ENCODE measurements around the gene NBPF11. TPM values are rescaled to one million over a fixed set of nuclear protein-coding genes. Genes with fewer than 3 reads are reported as not detected.
"Not testable (repeated sequence)": the region's sequence is repeated elsewhere in the genome, so short reads cannot be mapped to it uniquely, and the experiment has no call there.

The NBPF11 gene
- total RNA-seq, 4 donors from 2014 or later: 11.4 to 17.6 (median 14.1) TPM

- TF ChIP-seq CTCF (IDR thresholded peaks at IDR 0.05): no peak
- intact Hi-C loops (cut with DNase I): no loop called here
- no peak for DNase-seq
- Histone ChIP-seq H3K27me3 (no peaks in the 10 kb centered on the region), H3K4me1 (peaks cover 0 to 7% of the 10 kb centered on the region in 2 donors), H3K27ac (no peak overlapping the region), H3K4me3 (replicated peaks in 1 of 3) (no peak overlapping the region), H3K9me3 (no peaks in the 10 kb centered on the region), H3K36me3 (no peaks in the 10 kb centered on the region)
- WGBS, 2 donors: 19 to 24% methylated on average over 11 of the region's 11 CpGs
Observed at GRCh38 chr1:148158341-148159003, 6.4 kb upstream of the NBPF11 start.

DNA sequence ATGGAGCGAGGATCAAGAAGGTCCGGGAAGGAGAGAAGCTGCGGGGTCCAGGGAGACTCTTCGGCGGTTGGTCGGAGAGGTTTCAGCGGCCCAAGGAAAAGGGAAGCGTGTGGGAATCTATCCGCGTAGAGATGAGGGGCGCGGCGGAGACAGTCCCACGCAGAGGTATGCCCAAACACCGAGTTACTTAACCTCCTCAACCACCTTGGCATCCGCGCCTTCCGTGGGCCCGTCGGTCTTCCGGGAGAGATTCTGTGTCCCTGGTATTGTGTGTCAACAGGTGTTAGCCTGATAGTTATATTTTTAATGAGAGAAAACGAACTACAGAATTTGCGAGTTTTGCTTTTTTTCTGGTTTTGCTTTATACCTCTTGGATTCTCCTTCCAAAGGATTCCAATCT lies 5.7 kb upstream of the NBPF11 start:
- intact Hi-C loops (cut with DNase I); H3K27ac ChIP-seq; H3K4me1 ChIP-seq; DNase-seq; H3K36me3 ChIP-seq; H3K4me3 ChIP-seq (replicated peaks in 1 of 3); H3K9me3 ChIP-seq; H3K27me3 ChIP-seq: not testable (repeated sequence)
- WGBS, 2 donors: 19 to 38% methylated on average over 9 to 10 of the region's 23 CpGs

- H3K27ac ChIP-seq; H3K36me3 ChIP-seq; intact Hi-C loops (cut with DNase I); H3K9me3 ChIP-seq; H3K4me3 ChIP-seq (replicated peaks in 1 of 3); DNase-seq; H3K27me3 ChIP-seq: not testable (repeated sequence)
- H3K4me1 ChIP-seq: peaks cover 0 to 10% of the 10 kb centered on the region in 2 donors
- 36 to 45% methylated on average over 6 to 7 of the region's 7 CpGs for WGBS, 2 donors
Observed at GRCh38 chr1:148155494-148156275, 3.6 kb upstream of the NBPF11 start.

DNA sequence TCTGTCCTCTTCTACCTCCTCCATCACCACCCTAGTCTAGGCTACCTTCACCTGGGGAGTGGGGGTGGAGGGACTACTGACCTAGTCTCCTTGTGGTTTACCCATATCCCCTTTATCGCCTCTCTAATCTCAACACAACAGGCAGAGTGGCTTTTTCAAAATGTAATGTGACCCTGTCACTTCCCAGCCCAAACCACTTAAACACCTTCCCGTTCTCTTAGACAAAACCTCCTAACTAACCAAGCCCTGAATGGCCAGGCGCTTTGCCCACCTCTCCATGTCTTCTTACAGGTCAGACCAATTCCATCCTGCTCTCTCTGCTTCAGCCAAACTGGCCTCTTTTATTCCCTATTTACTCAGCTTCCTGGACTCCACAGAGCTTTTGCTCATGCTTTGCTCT lies 714 bp upstream of the NBPF11 start:
- H3K4me1 ChIP-seq; intact Hi-C loops (cut with DNase I); H3K9me3 ChIP-seq; H3K27ac ChIP-seq; H3K36me3 ChIP-seq; DNase-seq; H3K27me3 ChIP-seq; H3K4me3 ChIP-seq (replicated peaks in 1 of 3): not testable (repeated sequence)
- 68 to 76% methylated on average over 3 of the region's 3 CpGs for WGBS, 2 donors

DNA sequence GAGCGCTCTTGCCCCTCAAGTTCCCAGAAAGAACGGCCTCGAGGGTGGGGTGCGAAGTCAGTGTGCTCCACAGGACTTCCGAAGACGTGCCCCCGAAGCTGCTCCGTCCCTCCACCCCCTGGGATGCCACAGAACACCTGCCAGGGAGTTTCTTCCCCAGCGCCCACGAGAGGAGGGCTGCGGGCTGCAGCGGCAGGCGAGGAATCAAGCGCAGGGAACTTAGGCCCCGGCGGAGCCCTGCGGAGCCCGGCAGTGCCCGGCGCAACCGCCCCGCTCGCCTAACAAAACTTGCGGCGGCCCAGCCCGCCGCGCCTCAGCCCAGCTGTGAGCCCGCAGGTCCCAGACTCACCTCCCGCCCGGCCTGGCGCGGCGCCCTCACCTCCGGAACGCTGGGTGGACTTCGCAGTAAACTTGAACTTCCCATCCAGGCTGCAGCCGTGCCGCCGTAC lies 686 bp downstream of the NBPF11 start:
- H3K9me3 ChIP-seq; H3K36me3 ChIP-seq; intact Hi-C loops (cut with DNase I); H3K27me3 ChIP-seq; H3K4me1 ChIP-seq: not testable (repeated sequence)
- H3K27ac ChIP-seq: peak overlapping the region; percentile 6 to 63 (median 58)
- WGBS, 2 donors: 1% methylated on average over 20 of the region's 40 CpGs; no CpG with 5 or more reads in 1 of the 2 donors
- H3K4me3 ChIP-seq (replicated peaks in 1 of 3): peak overlapping the region in 2 of 3 donors; percentile 13 to 63
- peak; percentile 65 to 68 for DNase-seq

DNA sequence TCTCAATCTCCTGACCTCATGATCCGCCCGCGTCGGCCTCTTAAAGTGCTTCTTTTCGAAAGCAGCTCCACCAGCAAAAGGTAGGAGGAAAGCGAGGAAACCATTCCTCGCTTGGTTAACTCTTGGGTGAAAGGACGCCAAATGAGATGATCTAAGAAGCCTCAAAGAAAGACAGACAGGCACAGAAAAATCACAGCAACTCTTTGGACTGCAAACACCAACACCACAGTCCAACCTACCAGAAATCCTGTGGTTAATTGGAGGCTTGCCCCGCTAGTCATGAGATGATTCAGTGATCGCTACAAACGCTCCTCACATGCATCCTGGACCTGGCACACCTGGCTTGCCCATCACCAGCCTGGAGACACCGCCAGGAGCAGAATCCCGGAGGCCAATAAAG lies 1.1 kb downstream of the NBPF11 start:
- intact Hi-C loops (cut with DNase I); H3K4me1 ChIP-seq; H3K27me3 ChIP-seq; H3K36me3 ChIP-seq; H3K9me3 ChIP-seq: not testable (repeated sequence)
- Histone ChIP-seq H3K27ac (peak overlapping the region in 2 of 3 donors; percentile 58 to 63), H3K4me3 (replicated peaks in 1 of 3) (peak overlapping the region in 1 of 3 donors; percentile 63)
- WGBS, 2 donors: 14 to 33% methylated on average over 8 to 10 of the region's 13 CpGs
- peak; percentile 36 to 43 for DNase-seq

DNA sequence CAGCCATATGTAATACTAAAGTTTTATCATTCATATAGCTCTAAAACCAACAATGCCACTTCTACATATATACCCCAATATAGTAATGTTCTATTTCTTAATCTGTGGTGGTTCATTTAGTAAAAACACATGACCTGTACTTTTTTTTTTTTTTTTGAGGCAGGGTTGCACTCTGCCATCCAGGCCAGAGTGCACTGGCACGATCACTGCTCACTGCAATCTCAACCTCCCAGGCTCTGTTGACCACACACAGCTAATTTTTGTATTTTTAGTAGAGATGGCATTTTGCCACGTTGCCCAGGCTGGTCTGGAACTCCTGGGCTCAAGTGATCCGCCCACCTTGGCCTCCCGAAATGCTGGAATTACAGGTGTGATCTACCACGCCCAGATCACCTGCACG lies 2.1 kb downstream of the NBPF11 start:
- intact Hi-C loops (cut with DNase I); H3K36me3 ChIP-seq; H3K27ac ChIP-seq; H3K9me3 ChIP-seq; H3K4me1 ChIP-seq; H3K27me3 ChIP-seq; H3K4me3 ChIP-seq (replicated peaks in 1 of 3): not testable (repeated sequence)
- WGBS, 2 donors: 34 to 35% methylated on average over 1 to 2 of the region's 6 CpGs
- peak; percentile 14 to 45 for DNase-seq

GRCh38 chr1:148149050-148149815 lies 2.8 kb downstream of the NBPF11 start:
- H3K9me3 ChIP-seq; DNase-seq; H3K4me1 ChIP-seq; intact Hi-C loops (cut with DNase I); H3K36me3 ChIP-seq; H3K27ac ChIP-seq; H3K27me3 ChIP-seq; H3K4me3 ChIP-seq (replicated peaks in 1 of 3): not testable (repeated sequence)
- WGBS, 2 donors: 77 to 81% methylated on average over 6 of the region's 72 CpGs

DNA sequence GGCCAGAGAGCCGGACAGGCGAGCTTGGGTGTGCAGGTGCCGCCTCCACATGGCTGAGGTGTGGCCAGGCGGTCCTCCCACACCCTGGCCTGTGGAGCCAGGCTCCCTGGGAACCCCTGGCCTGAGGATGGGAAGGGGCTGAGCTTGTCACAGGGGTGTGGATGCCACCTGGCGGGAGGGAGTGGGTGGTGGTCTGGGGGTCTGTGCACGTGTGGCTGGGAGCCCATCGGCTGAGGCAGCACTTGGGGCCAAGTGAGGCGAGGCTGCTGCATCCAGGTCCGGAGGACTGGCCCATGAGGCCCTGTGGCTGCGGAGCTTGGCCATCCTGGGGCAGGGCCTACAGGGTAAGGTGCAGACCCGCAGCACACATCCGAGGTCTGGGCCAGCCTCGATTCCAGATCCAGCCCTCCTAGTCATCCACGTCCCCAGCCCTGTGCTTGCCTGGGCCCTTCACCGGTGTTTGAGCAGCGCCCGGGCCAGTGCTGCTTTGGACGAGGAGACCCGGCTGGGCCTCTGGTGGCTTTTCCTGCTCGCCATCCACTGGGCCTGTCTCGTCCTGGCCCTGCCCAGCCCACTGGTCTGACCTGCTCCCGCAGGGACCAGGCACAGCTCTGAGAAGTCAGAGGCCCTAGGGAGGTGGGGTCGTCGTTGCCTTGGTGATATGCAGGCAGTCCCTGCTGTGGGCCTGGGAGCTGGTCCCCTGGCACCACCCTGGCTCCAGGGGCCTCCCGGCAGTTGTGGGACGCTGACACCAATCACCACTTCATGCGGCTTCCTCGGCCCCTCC lies 4.8 kb downstream of the NBPF11 start:
- DNase-seq; H3K27ac ChIP-seq; H3K9me3 ChIP-seq; H3K4me3 ChIP-seq (replicated peaks in 1 of 3); H3K4me1 ChIP-seq; intact Hi-C loops (cut with DNase I); H3K27me3 ChIP-seq; H3K36me3 ChIP-seq: not testable (repeated sequence)
- WGBS, 2 donors: 82 to 94% methylated on average over 2 to 7 of the region's 28 CpGs

GRCh38 chr1:148146191-148146997 lies 5.7 kb downstream of the NBPF11 start:
- intact Hi-C loops (cut with DNase I); H3K9me3 ChIP-seq; H3K27ac ChIP-seq; H3K36me3 ChIP-seq; H3K4me3 ChIP-seq (replicated peaks in 1 of 3); H3K4me1 ChIP-seq; H3K27me3 ChIP-seq; DNase-seq: not testable (repeated sequence)
- WGBS, 2 donors: 89 to 93% methylated on average over 8 to 13 of the region's 66 CpGs
